T-helper 2 cell treated with Interferon-gamma antibody and Interleukin-4, amounts not matched to agents 5 μg/mL and 100 μg/mL, for 36 hours (primary cell): Measurements from ENCODE around the gene ZNF606.

Source experiments
- DNase-seq: peaks from one replicate; pipeline ENCODE4 v3.0.0; 2021; ENCODE audit warnings: low spot score
- H3K27ac Mint-ChIP-seq: one replicate; pipeline ENCODE4 v1.8.0; 2021; ENCODE audit warnings: mild to moderate bottlenecking, mixed read lengths
- H3K27me3 Mint-ChIP-seq: one replicate; pipeline ENCODE4 v1.8.0; 2021; ENCODE audit warnings: low read depth, mixed read lengths
- H3K36me3 Mint-ChIP-seq: one replicate; pipeline ENCODE4 v1.8.0; 2021; ENCODE audit warnings: low read depth, mixed read lengths
- H3K4me1 Mint-ChIP-seq: one replicate; pipeline ENCODE4 v1.8.0; 2021; ENCODE audit warnings: low read depth, mixed read lengths
- H3K4me3 Mint-ChIP-seq: one replicate; pipeline ENCODE4 v1.8.0; 2022; ENCODE audit warnings: mild to moderate bottlenecking, moderate library complexity, mixed read lengths
- H3K9me3 Mint-ChIP-seq: one replicate; pipeline ENCODE4 v1.8.0; 2021; ENCODE audit warnings: mixed read lengths

The ZNF606 gene

GRCh38 chr19:58000677-58001076 is 1.9 kb downstream of the ZNF606 start:
- Mint-ChIP-seq H3K4me3 (peak overlapping the region; percentile 80), H3K4me1 (peaks cover 14% of the 10 kb centered on the region), H3K27ac (peak overlapping the region; percentile 78), H3K27me3 (no peaks in the 10 kb centered on the region), H3K36me3 (peaks cover 84% of the 10 kb centered on the region), H3K9me3 (peaks cover 69% of the 10 kb centered on the region)
- no peak for DNase-seq

GRCh38 chr19:57992841-57993240 is 9.8 kb downstream of the ZNF606 start:
- DNase-seq = no peak
- Mint-ChIP-seq H3K9me3 (peaks cover 75% of the 10 kb centered on the region), H3K27me3 (no peaks in the 10 kb centered on the region), H3K36me3 (peaks cover 58% of the 10 kb centered on the region), H3K4me3 (no peak overlapping the region), H3K27ac (no peak overlapping the region), H3K4me1 (no peaks in the 10 kb centered on the region)

GRCh38 chr19:57978586-57979289 is 23.9 kb downstream of the ZNF606 start:
- H3K27ac Mint-ChIP-seq = no peak overlapping the region
- H3K9me3 Mint-ChIP-seq = peaks cover 87% of the 10 kb centered on the region
- no peaks in the 10 kb centered on the region for H3K4me1 Mint-ChIP-seq
- no peak overlapping the region for H3K4me3 Mint-ChIP-seq
- no peak for DNase-seq
- peaks cover 45% of the 10 kb centered on the region for H3K36me3 Mint-ChIP-seq
- no peaks in the 10 kb centered on the region for H3K27me3 Mint-ChIP-seq

GRCh38 chr19:57974434-57974833 is 28.2 kb downstream of the ZNF606 start, which contains the start of gene C19orf18:
Gene C19orf18 (minus strand): TSS chr19:57974534. CDS start chr19:57974432, 102 bp downstream.
- Mint-ChIP-seq H3K4me1 (no peaks in the 10 kb centered on the region), H3K9me3 (peaks cover 75% of the 10 kb centered on the region), H3K4me3 (no peak within 1 kb of the TSS), H3K27ac (no peak within 1 kb of the TSS), H3K36me3 (peaks cover 15% of the 10 kb centered on the region), H3K27me3 (no peaks in the 10 kb centered on the region)
- no peak for DNase-seq

GRCh38 chr19:57964761-57965160 is 37.9 kb downstream of the ZNF606 start:
- H3K27ac Mint-ChIP-seq = no peak overlapping the region
- peaks cover 49% of the 10 kb centered on the region for H3K9me3 Mint-ChIP-seq
- H3K4me3 Mint-ChIP-seq = no peak overlapping the region
- no peaks in the 10 kb centered on the region for H3K27me3 Mint-ChIP-seq
- H3K36me3 Mint-ChIP-seq = peaks cover 1% of the 10 kb centered on the region
- no peaks in the 10 kb centered on the region for H3K4me1 Mint-ChIP-seq
- no peak for DNase-seq

- Mint-ChIP-seq H3K9me3 (peaks cover 49% of the 10 kb centered on the region), H3K27me3 (no peaks in the 10 kb centered on the region), H3K4me1 (no peaks in the 10 kb centered on the region), H3K27ac (no peak overlapping the region), H3K4me3 (no peak overlapping the region), H3K36me3 (peaks cover 1% of the 10 kb centered on the region)
- DNase-seq = no peak
Observed at GRCh38 chr19:57961785-57962184, 40.8 kb downstream of the ZNF606 start.

GRCh38 chr19:57954996-57955395 is 47.6 kb downstream of the ZNF606 start:
- Mint-ChIP-seq H3K36me3 (peaks cover 2% of the 10 kb centered on the region), H3K4me1 (no peaks in the 10 kb centered on the region), H3K4me3 (no peak overlapping the region), H3K9me3 (peaks cover 52% of the 10 kb centered on the region), H3K27ac (no peak overlapping the region), H3K27me3 (no peaks in the 10 kb centered on the region)
- DNase-seq = no peak

- no peak overlapping the region for H3K27ac Mint-ChIP-seq
- peaks cover 19% of the 10 kb centered on the region for H3K36me3 Mint-ChIP-seq
- peaks cover 9% of the 10 kb centered on the region for H3K4me1 Mint-ChIP-seq
- DNase-seq = no peak
- H3K4me3 Mint-ChIP-seq = no peak overlapping the region
- H3K27me3 Mint-ChIP-seq = no peaks in the 10 kb centered on the region
- H3K9me3 Mint-ChIP-seq = peaks cover 47% of the 10 kb centered on the region
Observed at GRCh38 chr19:57949702-57950101, 52.9 kb downstream of the ZNF606 start.

GRCh38 chr19:57949296-57949695 is 53.3 kb downstream of the ZNF606 start:
- Mint-ChIP-seq H3K27me3 (no peaks in the 10 kb centered on the region), H3K4me1 (peaks cover 9% of the 10 kb centered on the region), H3K9me3 (peaks cover 47% of the 10 kb centered on the region), H3K36me3 (peaks cover 21% of the 10 kb centered on the region), H3K27ac (no peak overlapping the region), H3K4me3 (no peak overlapping the region)
- DNase-seq = no peak

- no peaks in the 10 kb centered on the region for H3K27me3 Mint-ChIP-seq
- peak within 1 kb of the TSS; percentile 94 for H3K4me3 Mint-ChIP-seq
- H3K27ac Mint-ChIP-seq = peak within 1 kb of the TSS; percentile 92
- peaks cover 37% of the 10 kb centered on the region for H3K36me3 Mint-ChIP-seq
- H3K4me1 Mint-ChIP-seq = peaks cover 9% of the 10 kb centered on the region
- DNase-seq = peak; percentile 85
- H3K9me3 Mint-ChIP-seq = peaks cover 51% of the 10 kb centered on the region
Observed at GRCh38 chr19:57947419-57948134, 55.0 kb downstream of the ZNF606 start, which contains the start of gene ZNF256. Gene ZNF256 (minus strand): TSS chr19:57947706. CDS start chr19:57947474, 232 bp downstream.

- no peaks in the 10 kb centered on the region for H3K27me3 Mint-ChIP-seq
- H3K4me1 Mint-ChIP-seq = peaks cover 9% of the 10 kb centered on the region
- H3K36me3 Mint-ChIP-seq = peaks cover 43% of the 10 kb centered on the region
- no peak for DNase-seq
- H3K27ac Mint-ChIP-seq = peak overlapping the region; percentile 92
- H3K4me3 Mint-ChIP-seq = peak overlapping the region; percentile 94
- peaks cover 57% of the 10 kb centered on the region for H3K9me3 Mint-ChIP-seq
Observed at GRCh38 chr19:57947088-57947418, 55.6 kb downstream of the ZNF606 start.

GRCh38 chr19:57946316-57946715 is 56.3 kb downstream of the ZNF606 start:
- peaks cover 58% of the 10 kb centered on the region for H3K9me3 Mint-ChIP-seq
- no peaks in the 10 kb centered on the region for H3K27me3 Mint-ChIP-seq
- peaks cover 9% of the 10 kb centered on the region for H3K4me1 Mint-ChIP-seq
- no peak overlapping the region for H3K27ac Mint-ChIP-seq
- peak overlapping the region; percentile 94 for H3K4me3 Mint-ChIP-seq
- DNase-seq = no peak
- H3K36me3 Mint-ChIP-seq = peaks cover 50% of the 10 kb centered on the region

- Mint-ChIP-seq H3K36me3 (peaks cover 64% of the 10 kb centered on the region), H3K27ac (no peak overlapping the region), H3K4me1 (peaks cover 7% of the 10 kb centered on the region), H3K4me3 (no peak overlapping the region), H3K9me3 (peaks cover 75% of the 10 kb centered on the region), H3K27me3 (no peaks in the 10 kb centered on the region)
- no peak for DNase-seq
Observed at GRCh38 chr19:57941593-57941992, 61.0 kb downstream of the ZNF606 start.

GRCh38 chr19:57935731-57936130 is 66.9 kb downstream of the ZNF606 start:
- Mint-ChIP-seq H3K36me3 (peaks cover 37% of the 10 kb centered on the region), H3K27ac (no peak overlapping the region), H3K4me3 (no peak overlapping the region), H3K27me3 (no peaks in the 10 kb centered on the region), H3K9me3 (peaks cover 59% of the 10 kb centered on the region), H3K4me1 (no peaks in the 10 kb centered on the region)
- DNase-seq = no peak
